HepG2 (cell line): ENCODE measurements around the gene VPS13D.

ENCODE experiments used
- FOXM1 ChIP-seq: sonication (generic); formaldehyde crosslinking; IDR thresholded peaks from 2 replicates; pipeline ENCODE4 v1.5.0; 2020; ENCODE audit warnings: missing genetic modification reagents
- POLR2AphosphoS5 ChIP-seq: IDR thresholded peaks from 2 replicates; pipeline ENCODE4 v1.6.1; 2012; ENCODE audit warnings: low read depth, low read length

- no peak for TF ChIP-seq FOXM1 (CRISPR knock-in tag)
- no peak for TF ChIP-seq POLR2AphosphoS5
These were observed 15.3 kb downstream of the VPS13D start for GRCh38 chr1:12245116-12245515.
